ENCODE measurements around the gene LRMDA.

Gene LRMDA

GRCh38 chr10:76002262-76002854, 570.9 kb downstream of the LRMDA start:
- Histone ChIP-seq H3K79me2 (ENCODE audit: insufficient read depth, low read length) (no peaks in the 10 kb centered on the region), H3K4me3 (ENCODE audit: low read depth in 1 of 2, low read length in 2 of 2) (no peak overlapping the region), H3K27me3 (ENCODE audit: insufficient read depth, low read length, poor library complexity) (peaks cover 2% of the 10 kb centered on the region), H3K36me3 (ENCODE audit: insufficient read depth, low read length) (no peaks in the 10 kb centered on the region), H2AFZ (ENCODE audit: low read depth, low read length) (no peak overlapping the region), H3K9ac (ENCODE audit: low read depth, low read length) (no peak overlapping the region), H3K9me3 (ENCODE audit: insufficient read depth, low read length, severe bottlenecking) (no peaks in the 10 kb centered on the region), H4K20me1 (ENCODE audit: insufficient read depth, low read length) (no peaks in the 10 kb centered on the region), H3K4me1 (ENCODE audit: insufficient read depth, low read length) (no peaks in the 10 kb centered on the region), H3K27ac (ENCODE audit: low read length) (no peak overlapping the region), H3K4me2 (ENCODE audit: insufficient read depth, low read length) (no peak overlapping the region)
- ATAC-seq (ENCODE audit: insufficient read depth, low read depth) (no peak), DNase-seq (no peak)
- TF ChIP-seq EZH2 (IDR thresholded peaks at IDR 0.05; ENCODE audit: borderline replicate concordance, low read depth, low read length, severe bottlenecking) (no peak), CTCF (IDR thresholded peaks at IDR 0.05; ENCODE audit: borderline replicate concordance, extremely low read depth, low read length, poor library complexity, severe bottlenecking) (no peak)

- H3K79me2 ChIP-seq (ENCODE audit: insufficient read depth, low read length): no peaks in the 10 kb centered on the region
- DNase-seq: no peak
- H3K9ac ChIP-seq (ENCODE audit: low read depth, low read length): no peak overlapping the region
- ATAC-seq (ENCODE audit: insufficient read depth, low read depth): no peak
- H4K20me1 ChIP-seq (ENCODE audit: insufficient read depth, low read length): no peaks in the 10 kb centered on the region
- H3K27ac ChIP-seq (ENCODE audit: low read length): no peak overlapping the region
- no peak overlapping the region for H2AFZ ChIP-seq (ENCODE audit: low read depth, low read length)
- TF ChIP-seq EZH2 (IDR thresholded peaks at IDR 0.05; ENCODE audit: borderline replicate concordance, low read depth, low read length, severe bottlenecking) (no peak), CTCF (IDR thresholded peaks at IDR 0.05; ENCODE audit: borderline replicate concordance, extremely low read depth, low read length, poor library complexity, severe bottlenecking) (no peak)
- no peaks in the 10 kb centered on the region for H3K9me3 ChIP-seq (ENCODE audit: insufficient read depth, low read length, severe bottlenecking)
- no peaks in the 10 kb centered on the region for H3K4me1 ChIP-seq (ENCODE audit: insufficient read depth, low read length)
- H3K4me3 ChIP-seq (ENCODE audit: low read depth in 1 of 2, low read length in 2 of 2): no peak overlapping the region
- H3K36me3 ChIP-seq (ENCODE audit: insufficient read depth, low read length): no peaks in the 10 kb centered on the region
- no peaks in the 10 kb centered on the region for H3K27me3 ChIP-seq (ENCODE audit: insufficient read depth, low read length, poor library complexity)
- no peak overlapping the region for H3K4me2 ChIP-seq (ENCODE audit: insufficient read depth, low read length)
Measured at GRCh38 chr10:76007667-76008181, 576.3 kb downstream of the LRMDA start.

GRCh38 chr10:76009531-76009930, 578.1 kb downstream of the LRMDA start:
- no peaks in the 10 kb centered on the region for H3K79me2 ChIP-seq (ENCODE audit: insufficient read depth, low read length)
- H3K36me3 ChIP-seq (ENCODE audit: insufficient read depth, low read length): no peaks in the 10 kb centered on the region
- H3K9me3 ChIP-seq (ENCODE audit: insufficient read depth, low read length, severe bottlenecking): no peaks in the 10 kb centered on the region
- H3K4me1 ChIP-seq (ENCODE audit: insufficient read depth, low read length): no peaks in the 10 kb centered on the region
- DNase-seq: no peak
- H3K4me2 ChIP-seq (ENCODE audit: insufficient read depth, low read length): no peak overlapping the region
- H3K27ac ChIP-seq (ENCODE audit: low read length): no peak overlapping the region
- no peaks in the 10 kb centered on the region for H3K27me3 ChIP-seq (ENCODE audit: insufficient read depth, low read length, poor library complexity)
- no peak overlapping the region for H3K9ac ChIP-seq (ENCODE audit: low read depth, low read length)
- H2AFZ ChIP-seq (ENCODE audit: low read depth, low read length): no peak overlapping the region
- ATAC-seq (ENCODE audit: insufficient read depth, low read depth): no peak
- TF ChIP-seq CTCF (IDR thresholded peaks at IDR 0.05; ENCODE audit: borderline replicate concordance, extremely low read depth, low read length, poor library complexity, severe bottlenecking): no peak
- no peak for TF ChIP-seq EZH2 (IDR thresholded peaks at IDR 0.05; ENCODE audit: borderline replicate concordance, low read depth, low read length, severe bottlenecking)
- no peaks in the 10 kb centered on the region for H4K20me1 ChIP-seq (ENCODE audit: insufficient read depth, low read length)
- no peak overlapping the region for H3K4me3 ChIP-seq (ENCODE audit: low read depth in 1 of 2, low read length in 2 of 2)

Measured in DND-41 (cell line).